ENCODE measurements around the gene HDAC11.
"Not testable (repeated sequence)": the region's sequence is repeated elsewhere in the genome, so short reads cannot be mapped to it uniquely, and the experiment has no call there.

DNA sequence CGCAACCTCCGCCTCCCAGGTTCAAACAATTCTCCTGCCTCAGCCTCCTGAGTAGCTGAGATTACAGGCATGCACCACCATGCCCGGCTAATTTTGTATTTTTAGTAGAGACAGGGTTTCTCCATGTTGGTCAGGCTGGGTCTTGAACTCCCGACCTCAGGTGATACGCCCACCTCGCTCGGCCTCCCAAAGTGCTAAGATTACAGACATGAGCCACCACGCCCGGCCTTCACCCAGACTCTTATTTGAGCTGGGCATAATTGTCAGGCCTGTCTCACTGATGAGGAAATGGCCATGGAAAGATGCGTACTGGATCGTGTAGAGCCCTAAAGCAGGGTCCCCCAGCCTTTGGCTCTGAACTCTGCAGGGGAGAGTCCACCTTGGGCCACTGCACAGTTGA is 19.1 kb downstream of the HDAC11 start:
- not testable (repeated sequence) for TF ChIP-seq KDM1A (IDR thresholded peaks at IDR 0.05; ENCODE audit: borderline replicate concordance); TARDBP (IDR thresholded peaks at IDR 0.05; ENCODE audit: borderline replicate concordance); MEF2A (IDR thresholded peaks at IDR 0.05; ENCODE audit: insufficient read depth, low read depth, low read length); HDGF (IDR thresholded peaks at IDR 0.05); EZH2 (IDR thresholded peaks at IDR 0.05; ENCODE audit: borderline replicate concordance, control insufficient read depth, low read depth, low read length)
- TF ChIP-seq, protein P1, sequence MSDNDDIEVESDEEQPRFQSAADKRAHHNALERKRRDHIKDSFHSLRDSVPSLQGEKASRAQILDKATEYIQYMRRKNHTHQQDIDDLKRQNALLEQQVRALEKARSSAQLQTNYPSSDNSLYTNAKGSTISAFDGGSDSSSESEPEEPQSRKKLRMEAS (IDR thresholded peaks at IDR 0.05; ENCODE audit: low read depth, low read length): not testable (repeated sequence)
- TF ChIP-seq, protein P2, sequence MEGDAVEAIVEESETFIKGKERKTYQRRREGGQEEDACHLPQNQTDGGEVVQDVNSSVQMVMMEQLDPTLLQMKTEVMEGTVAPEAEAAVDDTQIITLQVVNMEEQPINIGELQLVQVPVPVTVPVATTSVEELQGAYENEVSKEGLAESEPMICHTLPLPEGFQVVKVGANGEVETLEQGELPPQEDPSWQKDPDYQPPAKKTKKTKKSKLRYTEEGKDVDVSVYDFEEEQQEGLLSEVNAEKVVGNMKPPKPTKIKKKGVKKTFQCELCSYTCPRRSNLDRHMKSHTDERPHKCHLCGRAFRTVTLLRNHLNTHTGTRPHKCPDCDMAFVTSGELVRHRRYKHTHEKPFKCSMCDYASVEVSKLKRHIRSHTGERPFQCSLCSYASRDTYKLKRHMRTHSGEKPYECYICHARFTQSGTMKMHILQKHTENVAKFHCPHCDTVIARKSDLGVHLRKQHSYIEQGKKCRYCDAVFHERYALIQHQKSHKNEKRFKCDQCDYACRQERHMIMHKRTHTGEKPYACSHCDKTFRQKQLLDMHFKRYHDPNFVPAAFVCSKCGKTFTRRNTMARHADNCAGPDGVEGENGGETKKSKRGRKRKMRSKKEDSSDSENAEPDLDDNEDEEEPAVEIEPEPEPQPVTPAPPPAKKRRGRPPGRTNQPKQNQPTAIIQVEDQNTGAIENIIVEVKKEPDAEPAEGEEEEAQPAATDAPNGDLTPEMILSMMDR (IDR thresholded peaks at IDR 0.05 in 2 of 3, conservative IDR thresholded peaks at IDR 0.05 in 1 of 3; ENCODE audit: control insufficient read depth in 2 of 3, extremely low read depth in 1 of 3, insufficient read depth in 1 of 3, low read depth in 3 of 3, low read length in 3 of 3): not testable (repeated sequence)
- TF ChIP-seq, protein P3, sequence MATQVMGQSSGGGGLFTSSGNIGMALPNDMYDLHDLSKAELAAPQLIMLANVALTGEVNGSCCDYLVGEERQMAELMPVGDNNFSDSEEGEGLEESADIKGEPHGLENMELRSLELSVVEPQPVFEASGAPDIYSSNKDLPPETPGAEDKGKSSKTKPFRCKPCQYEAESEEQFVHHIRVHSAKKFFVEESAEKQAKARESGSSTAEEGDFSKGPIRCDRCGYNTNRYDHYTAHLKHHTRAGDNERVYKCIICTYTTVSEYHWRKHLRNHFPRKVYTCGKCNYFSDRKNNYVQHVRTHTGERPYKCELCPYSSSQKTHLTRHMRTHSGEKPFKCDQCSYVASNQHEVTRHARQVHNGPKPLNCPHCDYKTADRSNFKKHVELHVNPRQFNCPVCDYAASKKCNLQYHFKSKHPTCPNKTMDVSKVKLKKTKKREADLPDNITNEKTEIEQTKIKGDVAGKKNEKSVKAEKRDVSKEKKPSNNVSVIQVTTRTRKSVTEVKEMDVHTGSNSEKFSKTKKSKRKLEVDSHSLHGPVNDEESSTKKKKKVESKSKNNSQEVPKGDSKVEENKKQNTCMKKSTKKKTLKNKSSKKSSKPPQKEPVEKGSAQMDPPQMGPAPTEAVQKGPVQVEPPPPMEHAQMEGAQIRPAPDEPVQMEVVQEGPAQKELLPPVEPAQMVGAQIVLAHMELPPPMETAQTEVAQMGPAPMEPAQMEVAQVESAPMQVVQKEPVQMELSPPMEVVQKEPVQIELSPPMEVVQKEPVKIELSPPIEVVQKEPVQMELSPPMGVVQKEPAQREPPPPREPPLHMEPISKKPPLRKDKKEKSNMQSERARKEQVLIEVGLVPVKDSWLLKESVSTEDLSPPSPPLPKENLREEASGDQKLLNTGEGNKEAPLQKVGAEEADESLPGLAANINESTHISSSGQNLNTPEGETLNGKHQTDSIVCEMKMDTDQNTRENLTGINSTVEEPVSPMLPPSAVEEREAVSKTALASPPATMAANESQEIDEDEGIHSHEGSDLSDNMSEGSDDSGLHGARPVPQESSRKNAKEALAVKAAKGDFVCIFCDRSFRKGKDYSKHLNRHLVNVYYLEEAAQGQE (IDR thresholded peaks at IDR 0.05; ENCODE audit: low read depth, low read length): not testable (repeated sequence)
- TF ChIP-seq, protein P4, sequence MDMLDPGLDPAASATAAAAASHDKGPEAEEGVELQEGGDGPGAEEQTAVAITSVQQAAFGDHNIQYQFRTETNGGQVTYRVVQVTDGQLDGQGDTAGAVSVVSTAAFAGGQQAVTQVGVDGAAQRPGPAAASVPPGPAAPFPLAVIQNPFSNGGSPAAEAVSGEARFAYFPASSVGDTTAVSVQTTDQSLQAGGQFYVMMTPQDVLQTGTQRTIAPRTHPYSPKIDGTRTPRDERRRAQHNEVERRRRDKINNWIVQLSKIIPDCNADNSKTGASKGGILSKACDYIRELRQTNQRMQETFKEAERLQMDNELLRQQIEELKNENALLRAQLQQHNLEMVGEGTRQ (IDR thresholded peaks at IDR 0.05; ENCODE audit: borderline replicate concordance, low read depth, low read length): not testable (repeated sequence)
